ENCODE results near the gene OPN3.

GRCh38 chr1:241582921-241583321 lies 57.2 kb downstream of the OPN3 start:
- TF ChIP-seq POLR2AphosphoS5 (IDR thresholded peaks at IDR 0.05; ENCODE audit: low read depth, low read length), result no peak
- no peak for TF ChIP-seq POLR2A (IDR thresholded peaks at IDR 0.05; ENCODE audit: low read depth, low read length)
- no peak for TF ChIP-seq TAF1 (IDR thresholded peaks at IDR 0.05; ENCODE audit: low read depth, low read length)
- TF ChIP-seq SPI1 (IDR thresholded peaks at IDR 0.05; ENCODE audit: low read depth, low read length), result no peak
- TF ChIP-seq PAX5 (IDR thresholded peaks at IDR 0.05; ENCODE audit: insufficient read depth, low read length, severe bottlenecking), result no peak

Data from GM12891 (cell line).